Mononuclear cell (primary cell): ENCODE data around the gene ARF4. TPM values are rescaled to one million over a fixed set of nuclear protein-coding genes. Genes with fewer than 3 reads are reported as not detected.
A peak's percentile ranks its signal among the peaks of the same experiment; 100 is the strongest.

Experiments
- H3K27me3 ChIP-seq: 2 replicates; pipeline ENCODE4 v1.6.0; 2011; ENCODE audit warnings: low read length, control low read depth; ENCODE audit not compliant: insufficient read depth
- H3K4me1 ChIP-seq: 2 replicates; pipeline ENCODE4 v1.5.1; 2011; ENCODE audit warnings: mild to moderate bottlenecking, low read length, control low read depth; ENCODE audit not compliant: insufficient read depth
- H3K4me3 ChIP-seq: 2 replicates; pipeline ENCODE4 v1.5.1; 2011; ENCODE audit warnings: mild to moderate bottlenecking, low read length, moderate library complexity
- H3K9me3 ChIP-seq: 2 replicates; pipeline ENCODE4 v1.5.1; 2011; ENCODE audit warnings: low read depth, mild to moderate bottlenecking, control low read depth, low read length
- total RNA-seq: library from RNA; depleted of rRNA; stranded (reverse); fragments of >200 nt; gene quantifications from one replicate; pipeline ENCODE4 v1.2.3, GENCODE V29; 2012

The ARF4 gene
- total RNA-seq, 1 donor, result 69.9 TPM

DNA sequence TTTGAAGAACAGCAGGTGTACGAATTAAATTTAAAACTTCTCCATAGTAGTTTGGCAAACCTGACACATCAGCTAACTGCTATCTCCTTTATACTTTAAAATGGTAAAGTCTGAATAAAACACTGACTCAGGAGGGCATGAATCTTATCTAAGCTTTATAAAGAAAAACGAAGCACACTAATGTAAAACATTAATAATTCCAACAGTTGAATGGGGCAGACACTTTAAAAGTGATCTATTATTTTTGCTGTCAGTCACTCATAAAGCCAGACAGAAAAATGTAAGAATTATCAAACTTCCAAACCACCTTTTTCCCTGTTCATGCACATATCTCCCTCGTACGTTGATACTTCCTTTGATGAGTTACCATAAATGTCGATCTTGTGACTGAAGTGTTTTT lies 2.6 kb downstream of the ARF4 start:
- Histone ChIP-seq H3K9me3 (no peaks in the 10 kb centered on the region), H3K4me1 (peaks cover 48% of the 10 kb centered on the region), H3K27me3 (no peaks in the 10 kb centered on the region), H3K4me3 (no peak overlapping the region)

DNA sequence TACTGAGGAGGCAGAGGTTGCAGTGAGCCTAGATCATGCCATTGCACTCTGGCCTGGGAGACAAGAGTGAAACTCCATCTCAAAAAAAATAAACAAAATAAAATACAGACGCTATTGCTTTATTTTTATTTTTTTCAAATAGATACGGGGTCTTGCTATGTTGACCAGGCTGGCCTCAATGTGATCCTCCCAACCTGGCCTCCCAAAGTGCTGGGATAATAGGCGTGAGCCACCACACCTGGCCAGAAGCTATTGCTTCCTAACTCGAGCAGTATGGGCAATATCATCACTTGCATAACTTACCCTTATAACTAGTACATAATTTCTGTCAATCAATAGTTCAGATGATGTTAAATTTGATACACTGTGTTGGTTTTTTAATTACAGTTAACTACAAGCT lies 3.0 kb downstream of the ARF4 start:
- Histone ChIP-seq H3K9me3 (no peaks in the 10 kb centered on the region), H3K4me1 (peaks cover 47% of the 10 kb centered on the region), H3K27me3 (no peaks in the 10 kb centered on the region), H3K4me3 (no peak overlapping the region)

DNA sequence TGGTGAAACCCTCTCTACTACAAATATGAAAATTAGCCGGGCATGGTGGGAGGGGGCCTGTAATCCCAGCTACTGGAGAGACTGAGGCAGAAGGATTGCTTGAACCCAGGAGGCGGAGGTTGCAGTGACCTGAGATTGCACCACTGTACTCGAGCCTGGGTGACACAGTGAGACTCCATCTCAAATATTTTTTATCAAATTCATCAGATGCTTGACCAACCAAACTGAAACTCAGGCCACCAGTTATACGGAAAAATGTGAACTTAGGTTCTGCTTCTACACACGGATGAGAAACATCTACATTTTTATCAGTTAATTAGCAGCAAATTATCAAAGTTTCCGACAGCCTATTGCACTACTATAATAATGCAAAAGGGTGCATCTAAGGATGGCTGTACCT lies 4.8 kb downstream of the ARF4 start:
- Histone ChIP-seq H3K4me1 (peaks cover 40% of the 10 kb centered on the region), H3K4me3 (no peak overlapping the region), H3K9me3 (no peaks in the 10 kb centered on the region), H3K27me3 (no peaks in the 10 kb centered on the region)

DNA sequence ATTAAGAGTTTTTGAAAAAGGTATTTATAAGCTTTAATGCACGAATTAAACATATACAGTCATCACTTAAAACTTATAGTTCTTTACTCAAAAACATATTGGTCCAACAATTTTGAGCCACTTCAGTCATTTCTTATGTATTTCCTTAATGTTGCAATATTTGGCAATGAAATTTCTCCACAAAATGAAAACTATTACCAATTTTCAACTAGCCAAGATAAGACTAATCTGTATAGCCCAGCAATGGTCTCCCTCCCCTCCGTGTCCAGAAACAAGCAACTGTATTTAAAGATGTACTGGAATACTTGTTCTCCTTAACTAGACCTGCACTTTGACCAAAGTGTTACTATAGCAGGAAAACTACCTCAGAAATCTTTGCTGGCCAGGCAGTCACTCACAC lies 9.2 kb downstream of the ARF4 start:
- Histone ChIP-seq H3K9me3 (no peaks in the 10 kb centered on the region), H3K4me1 (peaks cover 18% of the 10 kb centered on the region), H3K4me3 (no peak overlapping the region), H3K27me3 (no peaks in the 10 kb centered on the region)

DNA sequence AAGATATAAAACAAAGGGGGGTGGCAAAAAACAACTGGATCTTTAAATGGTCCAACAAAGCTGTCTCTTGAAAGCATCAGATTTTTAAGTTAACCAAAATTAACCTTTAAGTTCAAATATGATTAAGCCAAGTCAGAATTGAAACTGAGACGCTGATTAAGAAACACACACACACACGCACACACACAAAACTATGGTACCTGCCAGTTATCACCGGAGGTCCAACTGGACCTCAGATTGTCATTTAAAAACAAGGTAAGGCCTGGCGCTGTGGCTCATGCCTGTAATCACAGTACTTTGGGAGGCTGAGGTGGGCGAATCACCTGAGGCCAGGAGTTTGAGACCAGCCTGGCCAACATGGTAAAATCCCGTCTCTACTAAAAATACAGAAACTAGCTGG lies 10.4 kb downstream of the ARF4 start:
- no peak overlapping the region for H3K4me3 ChIP-seq
- H3K9me3 ChIP-seq, result no peaks in the 10 kb centered on the region
- H3K4me1 ChIP-seq, result peaks cover 11% of the 10 kb centered on the region
- no peaks in the 10 kb centered on the region for H3K27me3 ChIP-seq

DNA sequence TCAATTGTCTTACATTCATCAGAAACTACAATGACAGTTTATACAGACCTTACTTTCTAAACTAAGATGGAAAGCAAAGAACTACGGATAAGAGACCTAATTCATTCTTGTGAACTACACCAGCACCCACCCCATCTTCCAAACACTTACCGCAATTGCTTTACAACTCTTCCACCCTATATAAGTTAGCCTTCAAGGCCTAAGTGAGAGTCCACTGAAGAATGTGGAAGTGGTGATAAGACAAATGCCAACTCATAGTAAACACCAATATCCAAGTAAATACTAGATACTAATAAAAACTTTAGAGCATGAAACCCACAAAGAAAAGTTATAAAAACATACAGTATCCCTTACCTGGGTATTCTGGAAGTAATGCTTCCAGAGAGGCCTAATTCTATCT lies 13.6 kb downstream of the ARF4 start:
- no peaks in the 10 kb centered on the region for H3K9me3 ChIP-seq
- no peaks in the 10 kb centered on the region for H3K27me3 ChIP-seq
- no peak overlapping the region for H3K4me3 ChIP-seq
- peaks cover 11% of the 10 kb centered on the region for H3K4me1 ChIP-seq

DNA sequence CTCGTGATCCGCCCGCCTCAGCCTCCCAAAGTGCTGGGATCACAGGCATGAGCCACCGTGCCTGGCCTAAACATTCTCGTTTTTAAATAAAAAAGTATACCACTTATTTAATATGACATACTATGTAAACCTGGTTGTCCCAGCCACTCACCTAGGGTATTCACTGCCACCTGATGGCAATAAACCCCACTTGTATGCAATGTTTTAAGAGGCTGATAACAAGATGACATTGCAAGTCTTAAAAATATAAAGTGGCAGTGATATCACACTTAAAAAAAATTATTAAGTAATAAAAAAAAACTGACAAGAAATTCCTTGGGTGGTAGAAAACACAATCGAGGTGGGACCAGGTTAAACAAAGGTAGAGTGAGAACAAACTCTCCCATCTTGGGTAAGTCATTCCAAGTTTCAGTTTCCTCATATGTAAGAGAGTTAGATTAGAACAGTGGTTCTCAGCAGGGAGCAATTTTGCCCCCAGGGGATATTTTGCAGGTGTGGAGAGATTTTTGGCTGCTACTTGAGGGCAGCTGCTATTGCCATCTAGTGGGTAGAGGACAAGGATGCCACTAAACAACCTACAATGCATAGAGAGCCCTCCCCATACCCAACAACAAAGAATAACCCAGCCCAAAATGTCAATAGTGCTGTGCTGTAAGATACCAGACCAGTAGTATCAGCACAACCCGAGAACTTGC lies 14.5 kb downstream of the ARF4 start:
- no peaks in the 10 kb centered on the region for H3K27me3 ChIP-seq
- H3K4me3 ChIP-seq, result no peak overlapping the region
- H3K9me3 ChIP-seq, result no peaks in the 10 kb centered on the region
- H3K4me1 ChIP-seq, result peaks cover 4% of the 10 kb centered on the region

DNA sequence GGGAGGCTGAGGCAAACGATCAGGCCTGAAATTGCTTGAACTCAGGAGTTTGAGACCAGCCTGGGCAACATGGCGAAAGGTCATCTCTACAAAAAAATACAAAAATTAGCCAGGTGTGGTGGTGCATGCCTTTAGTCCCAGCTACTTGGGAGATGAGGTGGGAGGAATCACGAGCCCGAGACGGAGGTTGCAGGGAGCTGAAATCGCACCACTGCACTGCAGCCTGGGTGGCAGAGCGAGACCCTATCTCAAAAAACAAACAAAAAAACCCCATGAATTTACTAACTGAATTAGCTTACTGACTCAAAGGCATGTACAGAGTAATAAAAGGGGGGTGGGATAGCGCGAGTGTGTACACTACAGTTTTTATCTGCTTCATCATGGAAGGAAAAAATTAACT lies 19.3 kb downstream of the ARF4 start:
- Histone ChIP-seq H3K9me3 (no peaks in the 10 kb centered on the region), H3K4me1 (peaks cover 3% of the 10 kb centered on the region), H3K27me3 (no peaks in the 10 kb centered on the region), H3K4me3 (no peak overlapping the region)

DNA sequence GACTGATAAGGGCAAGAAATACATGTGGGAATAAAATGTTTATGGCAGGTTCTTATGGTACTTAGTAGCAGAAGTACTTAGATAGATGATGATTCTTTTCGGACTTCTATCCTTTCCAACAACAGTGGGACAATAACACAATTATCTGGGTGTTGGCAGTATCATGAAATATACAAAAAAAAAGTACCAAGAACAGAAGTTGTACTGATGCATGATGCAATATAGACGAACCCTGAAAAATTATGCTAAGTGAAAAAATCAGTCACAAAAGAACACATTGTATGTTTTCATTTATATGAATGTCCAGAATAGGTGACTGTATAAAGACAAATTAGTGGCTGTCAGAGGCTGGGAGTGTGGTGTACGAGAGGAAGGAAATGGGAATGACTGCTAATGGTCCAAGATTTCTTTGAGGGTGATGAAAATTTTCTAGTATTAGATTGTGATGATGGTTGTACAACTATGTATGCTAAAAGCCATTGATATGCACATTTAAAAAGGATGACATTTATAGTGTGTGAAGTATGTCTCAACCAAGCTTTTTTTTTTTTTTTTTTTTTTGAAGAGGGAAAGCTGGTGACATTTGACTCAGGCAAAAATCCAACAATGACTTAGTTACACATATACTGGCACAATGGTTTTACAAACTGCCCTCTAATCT lies 21.0 kb downstream of the ARF4 start:
- H3K27me3 ChIP-seq, result no peaks in the 10 kb centered on the region
- no peaks in the 10 kb centered on the region for H3K9me3 ChIP-seq
- H3K4me3 ChIP-seq, result no peak overlapping the region
- H3K4me1 ChIP-seq, result peaks cover 3% of the 10 kb centered on the region

DNA sequence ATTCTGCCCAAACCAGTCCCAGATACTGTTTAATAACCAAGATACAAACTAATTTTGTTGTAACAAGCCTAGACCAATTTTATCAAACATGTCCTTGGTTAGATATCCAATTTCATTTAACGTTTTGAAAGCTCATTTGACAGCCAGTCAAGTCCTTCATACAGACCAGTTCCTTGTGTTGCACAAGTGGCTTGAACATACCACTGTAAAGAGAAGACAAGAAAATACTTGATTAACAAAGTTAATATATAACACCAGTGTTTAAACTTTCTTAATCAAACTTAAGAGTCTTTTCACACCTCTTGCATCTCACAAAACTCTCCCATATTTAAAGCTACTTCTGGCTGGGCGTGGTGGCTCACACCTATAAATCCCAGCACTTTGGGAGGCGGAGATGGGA lies 25.0 kb downstream of the ARF4 start:
- no peaks in the 10 kb centered on the region for H3K27me3 ChIP-seq
- H3K9me3 ChIP-seq, result no peaks in the 10 kb centered on the region
- peaks cover 3% of the 10 kb centered on the region for H3K4me1 ChIP-seq
- H3K4me3 ChIP-seq, result no peak overlapping the region

DNA sequence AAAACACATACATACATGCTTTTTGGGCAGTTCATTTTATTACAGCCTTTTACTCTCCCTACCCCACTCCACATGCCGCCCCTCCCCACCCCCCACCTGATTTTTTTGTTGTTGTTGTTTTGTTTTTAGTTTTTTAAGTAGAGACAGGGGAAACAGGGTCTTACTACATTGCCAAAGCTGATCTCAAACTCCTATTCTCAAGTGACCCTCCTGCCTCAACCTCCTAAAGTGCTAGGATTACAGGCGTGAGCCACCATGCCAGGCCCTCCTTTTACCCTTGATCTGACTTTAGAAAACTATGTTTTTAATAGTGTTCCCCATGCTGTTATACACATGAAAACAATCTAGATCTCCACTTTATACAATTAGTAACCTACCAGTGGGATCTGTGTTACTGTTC lies 26.3 kb downstream of the ARF4 start:
- Histone ChIP-seq H3K9me3 (no peaks in the 10 kb centered on the region), H3K4me3 (no peak overlapping the region), H3K27me3 (no peaks in the 10 kb centered on the region), H3K4me1 (peaks cover 3% of the 10 kb centered on the region)

DNA sequence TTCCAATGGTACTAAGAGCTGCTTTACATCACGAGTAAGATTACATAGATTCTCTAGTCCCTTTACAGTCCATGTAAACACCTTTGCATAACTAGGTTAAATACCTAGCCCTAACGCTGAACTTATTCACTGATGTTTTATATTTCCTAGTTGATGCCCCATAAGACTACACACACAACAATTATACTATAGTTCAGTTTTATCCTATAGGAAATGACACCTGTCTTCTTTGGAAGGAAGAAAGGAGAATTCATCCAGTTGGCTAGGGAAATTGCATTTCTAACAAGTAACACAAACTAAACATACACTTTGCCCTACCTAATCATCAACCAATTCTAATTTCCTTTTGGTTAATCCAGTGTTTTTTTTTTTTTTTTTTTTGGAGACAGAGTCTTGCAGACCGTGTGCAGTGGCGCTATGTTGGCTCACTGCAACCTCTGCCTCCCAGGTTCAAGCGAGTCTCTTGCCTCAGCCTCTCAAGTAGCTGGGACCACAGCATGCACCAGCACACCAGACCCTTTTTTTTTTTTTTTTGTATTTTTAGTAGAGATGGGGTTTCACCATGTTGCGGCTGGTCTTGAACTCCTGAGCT lies 27.2 kb downstream of the ARF4 start:
- Histone ChIP-seq H3K4me1 (peaks cover 3% of the 10 kb centered on the region), H3K4me3 (no peak overlapping the region), H3K27me3 (no peaks in the 10 kb centered on the region), H3K9me3 (no peaks in the 10 kb centered on the region)

DNA sequence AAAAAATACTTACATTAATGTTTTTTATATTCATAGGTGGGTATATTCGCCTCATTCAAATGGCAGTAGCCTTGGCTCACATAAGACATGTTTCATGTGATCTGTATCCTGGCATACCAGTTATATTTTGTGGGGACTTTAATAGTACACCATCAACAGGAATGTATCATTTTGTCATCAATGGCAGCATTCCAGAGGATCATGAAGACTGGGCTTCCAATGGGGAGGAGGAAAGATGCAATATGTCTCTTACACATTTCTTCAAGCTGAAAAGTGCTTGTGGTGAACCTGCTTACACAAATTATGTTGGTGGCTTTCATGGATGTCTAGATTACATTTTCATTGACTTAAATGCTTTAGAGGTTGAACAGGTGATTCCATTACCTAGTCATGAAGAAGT lies 37.6 kb downstream of the ARF4 start:
- Histone ChIP-seq H3K27me3 (no peaks in the 10 kb centered on the region), H3K4me1 (peaks cover 34% of the 10 kb centered on the region), H3K4me3 (no peak overlapping the region), H3K9me3 (no peaks in the 10 kb centered on the region)

DNA sequence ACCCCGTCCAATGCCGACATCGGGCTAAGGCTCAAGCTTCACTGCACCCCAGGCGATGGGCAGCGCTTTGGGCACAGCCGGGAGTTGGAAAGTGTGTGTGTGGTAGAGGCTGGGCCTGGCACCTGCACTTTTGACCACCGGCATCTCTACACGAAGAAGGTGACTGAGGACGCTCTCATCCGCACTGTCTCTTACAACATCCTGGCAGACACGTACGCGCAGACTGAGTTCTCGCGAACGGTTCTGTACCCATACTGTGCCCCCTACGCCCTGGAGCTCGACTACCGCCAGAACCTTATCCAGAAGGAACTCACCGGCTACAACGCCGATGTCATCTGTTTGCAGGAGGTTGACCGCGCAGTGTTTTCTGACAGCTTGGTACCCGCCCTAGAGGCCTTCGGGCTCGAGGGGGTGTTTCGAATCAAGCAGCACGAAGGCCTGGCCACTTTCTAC lies 40.0 kb downstream of the ARF4 start:
- Histone ChIP-seq H3K4me1 (peaks cover 34% of the 10 kb centered on the region), H3K4me3 (peak overlapping the region; percentile 72), H3K9me3 (no peaks in the 10 kb centered on the region), H3K27me3 (no peaks in the 10 kb centered on the region)

DNA sequence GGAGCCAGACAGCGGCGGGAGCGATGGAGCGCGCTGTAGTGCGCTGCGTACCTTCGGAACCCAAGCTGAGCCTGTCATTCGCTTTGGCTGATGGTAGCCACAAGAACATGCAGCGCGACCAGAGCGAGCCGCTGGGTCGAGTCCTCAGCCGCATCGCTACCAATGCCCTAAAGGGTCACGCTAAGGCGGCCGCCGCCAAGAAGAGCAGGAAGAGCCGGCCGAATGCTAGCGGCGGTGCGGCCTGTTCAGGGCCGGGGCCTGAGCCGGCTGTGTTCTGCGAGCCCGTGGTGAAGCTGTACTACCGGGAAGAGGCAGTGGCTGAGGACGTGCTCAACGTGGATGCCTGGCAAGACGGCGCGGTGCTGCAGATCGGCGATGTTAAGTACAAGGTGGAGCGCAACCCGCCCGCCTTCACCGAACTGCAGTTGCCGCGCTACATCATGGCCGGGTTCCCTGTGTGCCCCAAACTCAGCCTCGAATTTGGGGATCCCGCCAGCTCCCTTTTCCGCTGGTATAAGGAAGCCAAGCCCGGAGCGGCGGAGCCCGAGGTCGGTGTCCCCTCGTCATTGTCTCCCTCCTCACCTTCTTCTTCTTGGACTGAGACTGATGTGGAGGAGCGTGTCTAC lies 40.6 kb downstream of the ARF4 start:
- H3K4me3 ChIP-seq, result peak overlapping the region; percentile 72
- no peaks in the 10 kb centered on the region for H3K9me3 ChIP-seq
- H3K4me1 ChIP-seq, result peaks cover 34% of the 10 kb centered on the region
- no peaks in the 10 kb centered on the region for H3K27me3 ChIP-seq
